GM21447 (cell line): Measurements from ENCODE around the gene ADH5.
"Not testable (repeated sequence)": the region's sequence is repeated elsewhere in the genome, so short reads cannot be mapped to it uniquely, and the experiment has no call there.

Experiments used
- ATAC-seq: cut with Tn5 transposase; IDR thresholded peaks from one replicate; pipeline ENCODE4 v1.9.1; 2021; ENCODE audit not compliant: unreplicated experiment

Gene ADH5

DNA sequence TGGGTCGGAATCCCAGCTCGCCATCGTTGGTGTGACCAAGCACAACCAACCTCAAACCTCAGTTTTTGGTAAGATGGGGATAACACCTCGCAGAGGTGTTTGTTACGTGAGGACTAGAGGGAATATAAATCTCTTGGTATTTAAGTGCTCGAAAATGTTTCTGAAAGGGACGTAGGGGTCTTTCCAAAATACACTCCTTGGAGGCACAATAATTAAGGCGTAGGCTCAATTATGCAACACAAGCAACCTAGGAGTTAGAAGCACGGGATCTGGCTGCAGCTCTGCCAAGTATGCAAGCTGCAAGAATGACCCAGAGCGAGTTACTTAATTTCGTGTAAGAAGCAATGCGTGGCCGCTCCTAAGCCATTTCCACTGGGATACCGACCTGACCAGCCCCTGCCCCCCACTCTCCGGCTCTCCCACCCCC lies 552 bp downstream of the ADH5 start:
- peak; percentile 32 for ATAC-seq

- ATAC-seq, result no peak
Observed at GRCh38 chr4:99084595-99084994, 4.0 kb downstream of the ADH5 start.

DNA sequence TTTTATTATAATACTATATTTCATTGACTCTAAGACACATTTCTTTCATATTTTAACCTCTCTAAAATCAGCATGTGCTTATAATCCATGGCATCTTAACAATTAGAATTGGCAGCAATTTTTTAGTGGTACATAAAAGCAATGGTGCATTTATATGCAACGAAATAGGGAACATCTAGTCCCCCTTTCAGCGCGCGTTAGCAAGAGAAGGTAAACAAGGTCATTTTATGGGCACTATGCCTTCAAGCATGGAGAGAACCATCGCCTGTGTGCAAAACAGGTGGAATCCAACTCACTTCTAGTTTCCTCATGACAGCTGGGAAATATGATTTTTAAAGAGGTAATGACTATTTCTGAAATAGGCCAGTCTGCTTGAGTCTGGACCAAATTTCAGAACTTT lies 6.4 kb downstream of the ADH5 start:
- ATAC-seq, result no peak

DNA sequence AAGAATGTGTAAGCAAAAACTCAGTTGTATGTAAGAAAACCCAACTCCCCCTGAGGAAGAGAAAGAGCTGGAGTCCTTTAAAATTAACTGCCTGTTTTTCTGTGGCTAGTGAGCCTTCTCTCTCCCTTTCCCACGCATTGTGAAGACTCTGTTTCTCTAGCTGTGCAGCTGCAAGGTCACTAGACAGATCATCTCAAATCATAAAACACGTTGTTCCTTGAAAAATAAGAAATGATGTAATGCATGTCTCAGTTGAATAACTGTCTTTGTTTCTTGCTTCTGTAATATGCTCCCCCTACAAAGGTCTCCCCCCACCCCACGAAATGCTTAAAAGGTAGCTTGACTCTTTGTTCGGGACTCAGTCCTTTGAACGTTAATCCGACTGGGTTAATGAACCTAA lies 7.7 kb downstream of the ADH5 start:
- ATAC-seq, result not testable (repeated sequence)

DNA sequence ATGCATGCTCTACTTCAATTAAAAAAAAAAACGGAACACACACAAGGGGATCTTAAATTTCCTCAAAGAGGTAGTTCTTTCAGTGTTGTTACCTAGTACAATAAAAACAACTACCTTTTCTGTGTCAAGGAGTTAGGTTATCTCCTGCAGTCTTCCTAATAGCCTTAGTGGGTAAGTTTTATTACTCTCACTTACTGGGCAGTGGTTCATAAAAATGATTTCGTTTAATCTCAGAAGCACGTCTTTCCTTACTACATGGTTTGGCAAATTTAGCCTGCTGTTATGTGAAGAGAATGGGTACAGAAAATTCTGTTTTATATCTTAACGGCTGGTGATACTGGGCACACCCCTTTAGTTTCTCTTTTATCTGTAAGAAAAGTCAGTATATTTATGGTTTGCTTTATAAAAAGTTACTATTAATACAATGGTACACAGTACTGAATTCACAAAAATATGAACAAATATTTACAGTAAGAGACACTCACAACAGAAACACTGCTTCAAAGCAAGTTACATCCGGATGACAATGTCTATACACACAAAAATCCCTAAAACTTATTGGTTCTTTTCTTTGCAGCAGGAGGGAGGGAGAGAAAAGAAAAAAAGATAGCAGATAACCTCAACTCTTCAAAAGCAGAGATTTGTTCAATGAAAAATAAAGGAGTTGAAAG lies 8.8 kb downstream of the ADH5 start:
- no peak for ATAC-seq

- ATAC-seq, result no peak
Observed at GRCh38 chr4:99078931-99079624, 9.5 kb downstream of the ADH5 start.

- ATAC-seq, result no peak
Observed at GRCh38 chr4:99078336-99078735, 10.3 kb downstream of the ADH5 start.

GRCh38 chr4:99077177-99077576 lies 11.4 kb downstream of the ADH5 start:
- ATAC-seq, result no peak

DNA sequence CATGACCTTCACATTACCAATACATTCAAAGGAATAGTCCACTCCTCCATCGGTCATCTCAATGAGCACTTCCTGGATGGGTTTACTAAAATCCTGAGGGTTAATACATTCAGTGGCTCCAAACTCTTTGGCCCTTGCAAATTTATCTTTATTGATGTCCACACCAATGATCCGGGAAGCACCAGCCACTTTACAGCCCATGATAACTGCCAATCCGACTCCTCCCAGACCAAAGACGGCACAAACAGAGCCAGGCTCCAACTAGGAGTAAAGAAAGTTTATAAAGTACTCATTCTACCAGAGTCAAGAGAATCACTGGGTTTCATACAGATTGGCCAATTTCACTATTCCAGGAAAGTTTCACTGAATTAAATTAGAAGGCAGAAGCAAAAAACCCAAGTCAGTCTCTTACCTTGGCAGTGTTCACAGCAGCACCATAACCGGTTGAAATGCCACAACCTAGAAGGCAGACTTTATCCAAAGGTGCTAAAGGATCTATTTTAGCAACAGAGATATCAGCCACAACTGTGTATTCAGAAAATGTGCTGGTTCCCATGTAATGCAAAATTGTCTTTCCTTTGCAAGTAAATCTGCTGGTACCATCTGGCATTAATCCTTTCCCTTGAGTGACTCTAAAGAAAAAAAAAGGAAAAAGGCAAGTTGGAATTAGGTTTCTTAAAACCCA lies 12.2 kb downstream of the ADH5 start:
- no peak for ATAC-seq

- no peak for ATAC-seq
Observed at GRCh38 chr4:99074816-99075215, 13.8 kb downstream of the ADH5 start.

DNA sequence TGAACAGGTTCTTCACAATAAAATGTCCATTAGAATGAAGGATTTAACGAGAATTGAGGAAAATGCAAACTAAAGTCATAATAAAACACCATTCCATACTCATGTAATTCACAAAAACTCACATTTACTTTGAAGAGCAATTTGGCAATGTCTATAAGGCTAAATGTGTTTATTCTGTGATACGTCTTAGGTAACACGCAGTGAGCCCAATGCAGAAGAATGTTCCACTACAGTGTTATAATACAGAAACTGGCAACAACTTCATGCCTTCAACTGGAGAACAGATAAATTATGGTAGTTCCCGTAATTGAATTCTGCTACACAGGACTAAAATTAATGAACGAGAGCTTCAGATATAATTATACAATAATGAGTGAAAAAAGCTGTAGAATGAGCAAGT lies 17.4 kb downstream of the ADH5 start:
- no peak for ATAC-seq

- ATAC-seq, result no peak
Observed at GRCh38 chr4:99067617-99068016, 21.0 kb downstream of the ADH5 start.

- not testable (repeated sequence) for ATAC-seq
Observed at GRCh38 chr4:99065521-99065920, 23.1 kb downstream of the ADH5 start.

DNA sequence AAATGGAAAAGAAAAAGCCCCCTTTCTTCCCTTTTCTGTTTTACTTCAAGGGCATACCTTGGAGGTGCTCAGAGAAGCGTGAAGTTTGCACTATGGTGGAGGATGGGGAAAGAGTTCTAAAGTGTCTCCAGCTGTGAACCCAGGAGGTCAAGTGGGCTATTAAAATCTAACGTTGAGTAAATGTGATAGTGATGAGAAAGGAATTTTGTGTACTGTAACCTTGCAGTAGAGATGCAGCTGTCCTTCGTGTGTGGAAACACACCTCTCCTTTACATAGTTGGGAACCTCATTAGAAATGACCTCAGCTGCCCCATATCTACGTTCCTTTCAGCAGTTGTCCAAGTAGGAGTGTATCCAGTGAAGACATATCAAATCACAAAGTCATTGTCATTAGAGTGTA lies 26.5 kb downstream of the ADH5 start:
- ATAC-seq, result peak; percentile 65

- no peak for ATAC-seq
Observed at GRCh38 chr4:99061048-99061700, 27.4 kb downstream of the ADH5 start.

DNA sequence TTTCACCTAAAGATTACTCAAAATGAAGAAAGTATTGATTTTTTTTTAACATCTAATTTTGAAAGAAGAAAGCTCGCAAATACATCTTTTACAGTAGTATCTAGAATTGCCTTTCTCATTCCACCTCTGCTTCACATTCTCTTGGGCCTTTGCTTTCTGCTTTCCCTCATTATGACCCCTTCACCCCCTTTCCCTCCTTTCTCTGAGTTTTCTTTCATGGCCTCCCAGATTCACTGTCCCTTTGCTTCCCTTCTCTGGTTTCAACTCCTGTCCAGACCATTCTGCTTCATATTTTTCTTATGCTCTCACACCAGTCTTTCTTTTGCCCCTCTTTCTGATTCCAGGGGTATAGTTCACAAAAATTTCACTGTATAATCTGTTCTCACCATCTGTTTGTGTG lies 29.0 kb downstream of the ADH5 start:
- ATAC-seq, result no peak

- no peak for ATAC-seq
Observed at GRCh38 chr4:99058228-99058627, 30.4 kb downstream of the ADH5 start.

DNA sequence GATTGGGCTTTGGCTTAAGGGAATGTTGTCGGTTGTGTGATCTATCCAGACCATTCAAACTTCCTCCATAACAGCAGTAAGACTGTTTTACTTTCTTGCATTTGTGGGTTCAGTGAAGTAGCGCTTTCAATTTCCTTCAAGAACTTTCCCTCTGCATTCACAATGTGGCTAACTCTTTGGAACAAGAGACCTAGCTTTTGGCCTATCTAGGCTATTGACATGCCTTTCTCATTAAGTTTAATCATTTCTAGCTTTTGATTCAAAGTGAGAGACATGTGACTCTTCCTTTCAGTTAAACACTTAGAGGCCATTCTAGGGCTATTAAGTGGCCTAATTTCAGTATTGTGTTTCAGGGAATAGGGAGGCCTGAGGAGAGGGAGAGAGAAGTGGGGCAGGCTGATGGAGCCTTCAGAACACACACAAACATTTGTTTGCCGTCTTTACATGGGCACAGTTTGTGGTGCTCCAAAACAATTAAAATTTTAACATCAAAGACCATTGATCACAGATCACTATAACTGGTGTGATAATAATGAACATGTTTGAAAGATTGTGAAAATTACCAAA lies 34.1 kb downstream of the ADH5 start:
- peak; percentile 60 for ATAC-seq

DNA sequence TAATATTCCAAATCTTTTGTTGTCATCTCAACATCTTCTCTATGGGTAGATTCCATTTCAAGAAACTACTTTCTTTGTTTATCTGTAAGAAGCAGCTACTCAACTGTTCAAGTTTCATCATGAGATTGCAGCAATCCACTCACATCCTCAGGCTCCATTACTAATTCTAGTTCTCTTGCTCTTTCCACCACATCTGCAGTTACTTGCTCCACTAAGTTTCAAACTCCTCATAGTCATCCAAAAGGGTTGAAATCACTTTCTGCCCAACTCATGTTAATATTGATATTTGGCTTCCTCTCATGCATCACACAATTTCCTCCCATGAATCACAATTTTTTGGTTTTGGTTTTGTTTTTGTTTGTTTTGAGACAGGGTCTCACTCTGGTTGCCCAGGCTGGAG lies 35.7 kb downstream of the ADH5 start:
- ATAC-seq, result no peak

DNA sequence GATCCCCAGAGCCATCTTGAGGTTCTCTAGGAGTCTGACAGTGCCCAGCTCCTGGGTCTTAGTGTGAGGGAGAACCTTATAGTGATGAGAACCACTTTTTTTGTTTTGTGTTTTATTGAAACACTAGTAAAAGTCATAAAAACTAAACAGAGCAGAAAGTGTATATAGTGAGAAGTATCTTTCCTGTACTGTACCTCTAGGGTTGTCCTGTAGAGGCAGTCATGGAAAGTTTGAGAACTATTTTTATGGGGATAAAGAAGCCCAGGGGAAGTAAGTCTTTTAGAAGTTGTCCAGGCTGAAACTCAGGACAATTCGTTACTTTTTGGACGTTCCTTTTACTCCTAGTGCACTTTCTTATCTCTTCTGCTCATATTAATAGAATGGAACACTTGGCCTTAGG lies 40.9 kb downstream of the ADH5 start:
- ATAC-seq, result no peak

DNA sequence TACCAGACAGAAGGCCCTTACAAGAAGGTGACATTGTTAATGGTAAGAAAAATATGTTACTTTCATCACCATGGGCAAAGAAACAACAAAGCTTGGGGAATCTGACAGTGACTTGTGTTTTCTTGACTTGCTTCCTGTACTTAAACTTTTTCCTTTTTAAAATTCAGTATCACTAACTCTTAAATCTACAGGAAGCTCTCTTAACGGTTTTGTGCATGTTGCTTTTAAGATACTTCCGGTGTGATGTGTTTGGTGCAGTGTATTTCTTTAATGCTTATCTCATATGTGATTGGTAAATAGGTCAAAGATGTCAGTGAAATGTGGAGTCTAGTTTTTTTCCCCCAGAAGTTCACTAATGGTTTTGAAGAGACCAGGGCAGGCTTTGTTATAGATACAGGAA lies 45.2 kb downstream of the ADH5 start:
- no peak for ATAC-seq
